Panc1 (cell line): ENCODE results near the gene KCNMA1. TPM values are rescaled to one million over a fixed set of nuclear protein-coding genes. Genes with fewer than 3 reads are reported as not detected.

ENCODE experiments used
- ATAC-seq: fragments of 200-7000 bp; cut with Tn5 transposase; 2 replicates; pipeline ENCODE4 v1.9.1; 2020; ENCODE audit warnings: mild to moderate bottlenecking, moderate library complexity
- BruUV-seq: library from RNA; stranded (reverse); fragments of 400-500 nt; replicated peaks from 2 replicates; lab custom pipeline; 2021; lab: Mats Ljungman, UMichigan
- CTCF ChIA-PET: fragments of 300-600 bp; sonication (Branson Sonifier 250); formaldehyde crosslinking; loops from one replicate; lab custom pipeline; 2022; ENCODE audit warnings: antibody characterized with exemption; lab: Charles Lee
- POLR2A ChIA-PET: fragments of 300-600 bp; sonication (Branson Sonifier 250); formaldehyde crosslinking; loops from one replicate; lab custom pipeline; 2022; ENCODE audit warnings: antibody characterized with exemption; lab: Charles Lee
- DNase-seq: peaks from one replicate; pipeline ENCODE4 v3.0.0-alpha.2; 2010; ENCODE audit warnings: low read depth, low spot score
- H3K27ac ChIP-seq: 2 replicates; pipeline ENCODE4 v1.5.1; 2011; ENCODE audit warnings: mild to moderate bottlenecking, low read length, inconsistent platforms
- H3K27me3 ChIP-seq: fragments of 200-500 bp; sonication (Bioruptor generic); 2 replicates; pipeline ENCODE4 v1.6.0; 2014; ENCODE audit warnings: low read length, inconsistent platforms; ENCODE audit not compliant: control insufficient read depth, insufficient read depth
- H3K36me3 ChIP-seq: fragments of 200-500 bp; sonication (Bioruptor generic); 2 replicates; pipeline ENCODE4 v1.5.1; 2014; ENCODE audit warnings: inconsistent platforms, mild to moderate bottlenecking, low read length, moderate library complexity; ENCODE audit not compliant: control insufficient read depth, insufficient read depth
- H3K4me1 ChIP-seq: 2 replicates; pipeline ENCODE4 v1.5.1; 2011; ENCODE audit warnings: inconsistent platforms, mild to moderate bottlenecking, low read length, moderate library complexity; ENCODE audit not compliant: control insufficient read depth, insufficient read depth
- H3K4me3 ChIP-seq, 2 experiments: 2 replicates each; pipeline ENCODE4 v1.5.1; 2011 to 2012; ENCODE audit warnings: low read depth in 2 of 2, low read length in 2 of 2, mild to moderate bottlenecking in 2 of 2, inconsistent platforms in 1 of 2, moderate library complexity in 1 of 2
- H3K9me3 ChIP-seq: fragments of 200-500 bp; sonication (Bioruptor generic); 2 replicates; pipeline ENCODE4 v1.5.1; 2014; ENCODE audit warnings: low read depth, mild to moderate bottlenecking, inconsistent platforms, low read length, moderate library complexity; ENCODE audit not compliant: control insufficient read depth, insufficient read depth
- POLR2AphosphoS5 ChIP-seq: IDR thresholded peaks from 2 replicates; pipeline ENCODE4 v1.6.1; 2012; ENCODE audit warnings: mild to moderate bottlenecking, low read depth, low read length, moderate library complexity
- SIN3A ChIP-seq: IDR thresholded peaks from 2 replicates; pipeline ENCODE4 v1.6.1; 2012; ENCODE audit warnings: low read depth, mild to moderate bottlenecking, low read length, moderate library complexity, borderline replicate concordance; ENCODE audit not compliant: insufficient read depth
- TCF7L2 ChIP-seq: IDR thresholded peaks from 2 replicates; pipeline ENCODE4 v1.6.1; 2011; ENCODE audit warnings: mild to moderate bottlenecking, low read depth, low read length, inconsistent platforms
- in situ Hi-C: cut with HindIII; loops from 2 replicates; pipeline ENCODE4 v1.10.0; 2016; ENCODE audit warnings: low sequenced_read_pairs, low pct_unique_long_range_greater_than_20kb
- intact Hi-C: fragments of 100-400 bp; cut with micrococcal nuclease; formaldehyde crosslinking; loops from one replicate; pipeline ENCODE4 v1.10.0; 2022; ENCODE audit not compliant: unreplicated experiment
- total RNA-seq: library from RNA; stranded (reverse); gene quantifications from one replicate; pipeline ENCODE4 v1.2.1, GENCODE V29; 2021; ENCODE audit not compliant: unreplicated experiment
- TF ChIP-seq, protein P1 (sequence below), 2 experiments: IDR thresholded peaks; 2 replicates each; pipeline ENCODE4 v1.6.1; 2011 to 2012; ENCODE audit warnings: low read depth in 2 of 2, control low read depth in 1 of 2, low read length in 1 of 2, mild to moderate bottlenecking in 1 of 2, moderate library complexity in 1 of 2; ENCODE audit not compliant: insufficient read depth in 1 of 2
- TF ChIP-seq, protein P2 (sequence below): fragments of 450-650 bp; IDR thresholded peaks from 2 replicates; pipeline ENCODE4 v1.5.1; 2017; ENCODE audit warnings: mild to moderate bottlenecking

Gene KCNMA1
- total RNA-seq, 1 experiment from 2014 or later, result 91.9 TPM

DNA sequence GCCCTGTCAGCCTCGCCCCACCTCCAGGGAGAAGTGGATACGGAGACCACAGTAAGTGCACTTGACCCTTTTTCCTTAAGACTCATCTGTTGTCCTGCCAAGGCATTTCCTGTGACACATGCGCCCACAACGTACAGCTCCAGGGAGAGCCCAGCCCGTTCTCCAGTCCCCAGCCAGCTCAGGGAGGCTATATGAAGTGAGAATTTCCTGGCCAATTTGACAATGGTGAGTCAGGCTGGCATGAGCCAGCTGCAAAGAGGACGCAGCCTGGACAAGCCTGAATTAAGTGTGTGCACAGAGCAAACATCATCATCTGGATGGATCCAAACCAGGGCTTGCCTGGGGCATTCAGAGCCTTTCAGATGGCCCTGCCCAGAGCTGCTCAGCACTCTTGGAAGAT, 244.8 kb downstream of the KCNMA1 start:
- ChIA-PET CTCF (interaction anchor here (0.7 to 2.4 kb wide), 8 partner anchors 9 to 251 kb away, joined by 3 to 11 read pairs (median 6); no protein-coding TSS in a partner anchor), POLR2A (interaction anchor here (1.2 kb wide), 1 partner anchor 121 kb away, joined by 3 read pairs; no protein-coding TSS in a partner anchor)
- in situ Hi-C loops, result no loop called here

DNA sequence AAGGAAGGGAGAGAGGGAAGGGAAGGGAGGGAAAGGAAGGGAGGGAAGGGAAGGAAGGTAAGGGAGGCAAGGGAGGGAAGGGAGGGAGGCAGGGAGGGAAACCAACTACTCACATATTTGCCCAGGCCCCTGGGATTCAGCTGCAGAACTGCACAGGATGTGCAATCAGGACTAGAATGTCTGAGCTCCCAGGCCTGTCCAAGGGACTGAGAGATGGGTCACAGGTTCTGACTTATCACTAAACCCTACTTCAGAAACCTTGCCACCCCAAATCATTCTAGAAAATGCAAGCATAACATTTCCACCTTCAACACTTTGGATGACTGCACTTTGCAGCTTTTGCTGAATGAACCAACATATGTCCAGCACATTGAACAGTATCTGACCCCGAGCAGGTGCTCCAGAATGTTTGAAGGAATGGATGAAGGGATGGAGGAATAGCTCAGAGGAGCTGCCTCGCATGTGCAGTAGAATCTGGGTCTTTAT, 245.3 kb downstream of the KCNMA1 start:
- Histone ChIP-seq H3K27ac (peak overlapping the region; percentile 80), H3K27me3 (no peaks in the 10 kb centered on the region), H3K9me3 (no peaks in the 10 kb centered on the region), H3K36me3 (no peaks in the 10 kb centered on the region), H3K4me1 (peaks cover 64% of the 10 kb centered on the region), H3K4me3 (no peak overlapping the region; a peak in 1 of 4 replicates)
- CTCF ChIA-PET, result interaction anchor here (0.6 to 2.4 kb wide), 13 partner anchors 9 to 689 kb away, joined by 3 to 11 read pairs (median 4); no protein-coding TSS in a partner anchor
- intact Hi-C loops (loop anchor here (5.0 kb wide), 3 partner anchors 120 to 250 kb away; no protein-coding TSS in a partner anchor), in situ Hi-C loops (no loop called here)
- no peak for TF ChIP-seq POLR2AphosphoS5
- TF ChIP-seq, protein P1, sequence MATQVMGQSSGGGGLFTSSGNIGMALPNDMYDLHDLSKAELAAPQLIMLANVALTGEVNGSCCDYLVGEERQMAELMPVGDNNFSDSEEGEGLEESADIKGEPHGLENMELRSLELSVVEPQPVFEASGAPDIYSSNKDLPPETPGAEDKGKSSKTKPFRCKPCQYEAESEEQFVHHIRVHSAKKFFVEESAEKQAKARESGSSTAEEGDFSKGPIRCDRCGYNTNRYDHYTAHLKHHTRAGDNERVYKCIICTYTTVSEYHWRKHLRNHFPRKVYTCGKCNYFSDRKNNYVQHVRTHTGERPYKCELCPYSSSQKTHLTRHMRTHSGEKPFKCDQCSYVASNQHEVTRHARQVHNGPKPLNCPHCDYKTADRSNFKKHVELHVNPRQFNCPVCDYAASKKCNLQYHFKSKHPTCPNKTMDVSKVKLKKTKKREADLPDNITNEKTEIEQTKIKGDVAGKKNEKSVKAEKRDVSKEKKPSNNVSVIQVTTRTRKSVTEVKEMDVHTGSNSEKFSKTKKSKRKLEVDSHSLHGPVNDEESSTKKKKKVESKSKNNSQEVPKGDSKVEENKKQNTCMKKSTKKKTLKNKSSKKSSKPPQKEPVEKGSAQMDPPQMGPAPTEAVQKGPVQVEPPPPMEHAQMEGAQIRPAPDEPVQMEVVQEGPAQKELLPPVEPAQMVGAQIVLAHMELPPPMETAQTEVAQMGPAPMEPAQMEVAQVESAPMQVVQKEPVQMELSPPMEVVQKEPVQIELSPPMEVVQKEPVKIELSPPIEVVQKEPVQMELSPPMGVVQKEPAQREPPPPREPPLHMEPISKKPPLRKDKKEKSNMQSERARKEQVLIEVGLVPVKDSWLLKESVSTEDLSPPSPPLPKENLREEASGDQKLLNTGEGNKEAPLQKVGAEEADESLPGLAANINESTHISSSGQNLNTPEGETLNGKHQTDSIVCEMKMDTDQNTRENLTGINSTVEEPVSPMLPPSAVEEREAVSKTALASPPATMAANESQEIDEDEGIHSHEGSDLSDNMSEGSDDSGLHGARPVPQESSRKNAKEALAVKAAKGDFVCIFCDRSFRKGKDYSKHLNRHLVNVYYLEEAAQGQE (IDR thresholded peaks at IDR 0.05; ENCODE audit: insufficient read depth in 1 of 2, low read depth in 2 of 2, low read length in 1 of 2), result no peak
- TF ChIP-seq, protein P2, sequence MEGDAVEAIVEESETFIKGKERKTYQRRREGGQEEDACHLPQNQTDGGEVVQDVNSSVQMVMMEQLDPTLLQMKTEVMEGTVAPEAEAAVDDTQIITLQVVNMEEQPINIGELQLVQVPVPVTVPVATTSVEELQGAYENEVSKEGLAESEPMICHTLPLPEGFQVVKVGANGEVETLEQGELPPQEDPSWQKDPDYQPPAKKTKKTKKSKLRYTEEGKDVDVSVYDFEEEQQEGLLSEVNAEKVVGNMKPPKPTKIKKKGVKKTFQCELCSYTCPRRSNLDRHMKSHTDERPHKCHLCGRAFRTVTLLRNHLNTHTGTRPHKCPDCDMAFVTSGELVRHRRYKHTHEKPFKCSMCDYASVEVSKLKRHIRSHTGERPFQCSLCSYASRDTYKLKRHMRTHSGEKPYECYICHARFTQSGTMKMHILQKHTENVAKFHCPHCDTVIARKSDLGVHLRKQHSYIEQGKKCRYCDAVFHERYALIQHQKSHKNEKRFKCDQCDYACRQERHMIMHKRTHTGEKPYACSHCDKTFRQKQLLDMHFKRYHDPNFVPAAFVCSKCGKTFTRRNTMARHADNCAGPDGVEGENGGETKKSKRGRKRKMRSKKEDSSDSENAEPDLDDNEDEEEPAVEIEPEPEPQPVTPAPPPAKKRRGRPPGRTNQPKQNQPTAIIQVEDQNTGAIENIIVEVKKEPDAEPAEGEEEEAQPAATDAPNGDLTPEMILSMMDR, result peak; percentile 57
- POLR2A ChIA-PET, result no interaction called here
- BruUV-seq, result no TSS peak
- ATAC-seq, result peak; percentile 60
- DNase-seq, result no peak

More for the DNA sequence above, 244.8 kb downstream of the KCNMA1 start:
- intact Hi-C loops, result loop anchor here (5.0 kb wide), 3 partner anchors 119 to 249 kb away; no protein-coding TSS in a partner anchor
- H3K27ac ChIP-seq, result peak overlapping the region; percentile 80
- peak; percentile 98 for DNase-seq
- no peaks in the 10 kb centered on the region for H3K9me3 ChIP-seq
- no peak overlapping the region; a peak in 1 of 4 replicates for H3K4me3 ChIP-seq
- BruUV-seq, result no TSS peak
- H3K4me1 ChIP-seq, result peaks cover 64% of the 10 kb centered on the region
- peak; percentile 92 for ATAC-seq
- TF ChIP-seq TCF7L2 (no peak), SIN3A (0 out of 2 replicates have a peak, but pooled peaks have one; percentile 2)
- TF ChIP-seq, protein P2, result no peak
- no peaks in the 10 kb centered on the region for H3K36me3 ChIP-seq
- no peaks in the 10 kb centered on the region for H3K27me3 ChIP-seq
